T follicular helper cell (primary cell): Measurements from ENCODE around the gene NPAP1.
"Not testable (repeated sequence)": the region's sequence is repeated elsewhere in the genome, so short reads cannot be mapped to it uniquely, and the experiment has no call there.

ENCODE experiments used
- DNase-seq: peaks from one replicate; pipeline ENCODE4 v3.0.0-alpha.2; 2020; ENCODE audit warnings: low read depth
- total RNA-seq, 2 experiments: gene quantifications; one replicate each; lab custom pipeline; 2026; lab: John Stamatoyannopoulos, UW

Gene NPAP1, protein sequence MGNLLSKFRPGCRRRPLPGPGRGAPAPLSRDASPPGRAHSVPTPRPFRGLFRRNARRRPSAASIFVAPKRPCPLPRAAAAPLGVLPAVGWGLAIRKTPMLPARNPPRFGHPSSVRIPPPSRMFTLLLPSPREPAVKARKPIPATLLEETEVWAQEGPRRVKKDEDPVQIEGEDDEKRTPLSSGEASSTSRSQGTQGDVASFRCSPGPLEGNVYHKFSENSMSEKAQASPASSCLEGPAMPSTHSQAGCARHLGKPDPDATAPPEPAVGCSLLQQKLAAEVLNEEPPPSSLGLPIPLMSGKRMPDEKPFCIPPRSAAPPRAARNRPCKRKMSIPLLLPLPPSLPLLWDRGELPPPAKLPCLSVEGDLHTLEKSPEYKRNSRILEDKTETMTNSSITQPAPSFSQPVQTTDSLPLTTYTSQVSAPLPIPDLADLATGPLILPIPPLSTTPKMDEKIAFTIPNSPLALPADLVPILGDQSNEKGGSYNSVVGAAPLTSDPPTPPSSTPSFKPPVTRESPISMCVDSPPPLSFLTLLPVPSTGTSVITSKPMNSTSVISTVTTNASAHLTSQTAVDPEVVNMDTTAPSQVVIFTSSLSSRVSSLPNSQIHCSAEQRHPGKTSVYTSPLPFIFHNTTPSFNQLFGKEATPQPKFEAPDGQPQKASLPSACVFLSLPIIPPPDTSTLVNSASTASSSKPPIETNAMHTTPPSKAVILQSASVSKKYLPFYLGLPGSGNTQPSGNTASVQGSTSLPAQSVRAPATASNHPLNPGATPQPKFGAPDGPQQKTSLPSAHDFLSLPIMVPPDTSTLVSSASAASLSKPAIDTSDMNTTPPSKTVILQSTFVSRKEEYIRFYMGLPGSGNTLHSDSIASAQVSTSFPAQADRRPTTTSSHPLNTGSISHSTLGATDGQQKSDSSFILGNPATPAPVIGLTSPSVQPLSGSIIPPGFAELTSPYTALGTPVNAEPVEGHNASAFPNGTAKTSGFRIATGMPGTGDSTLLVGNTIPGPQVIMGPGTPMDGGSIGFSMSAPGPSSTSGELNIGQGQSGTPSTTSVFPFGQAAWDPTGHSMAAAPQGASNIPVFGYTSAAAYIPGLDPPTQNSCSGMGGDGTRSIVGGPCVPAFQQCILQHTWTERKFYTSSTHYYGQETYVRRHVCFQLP
- total RNA-seq, result 0 reads per million in 2 experiments

DNA sequence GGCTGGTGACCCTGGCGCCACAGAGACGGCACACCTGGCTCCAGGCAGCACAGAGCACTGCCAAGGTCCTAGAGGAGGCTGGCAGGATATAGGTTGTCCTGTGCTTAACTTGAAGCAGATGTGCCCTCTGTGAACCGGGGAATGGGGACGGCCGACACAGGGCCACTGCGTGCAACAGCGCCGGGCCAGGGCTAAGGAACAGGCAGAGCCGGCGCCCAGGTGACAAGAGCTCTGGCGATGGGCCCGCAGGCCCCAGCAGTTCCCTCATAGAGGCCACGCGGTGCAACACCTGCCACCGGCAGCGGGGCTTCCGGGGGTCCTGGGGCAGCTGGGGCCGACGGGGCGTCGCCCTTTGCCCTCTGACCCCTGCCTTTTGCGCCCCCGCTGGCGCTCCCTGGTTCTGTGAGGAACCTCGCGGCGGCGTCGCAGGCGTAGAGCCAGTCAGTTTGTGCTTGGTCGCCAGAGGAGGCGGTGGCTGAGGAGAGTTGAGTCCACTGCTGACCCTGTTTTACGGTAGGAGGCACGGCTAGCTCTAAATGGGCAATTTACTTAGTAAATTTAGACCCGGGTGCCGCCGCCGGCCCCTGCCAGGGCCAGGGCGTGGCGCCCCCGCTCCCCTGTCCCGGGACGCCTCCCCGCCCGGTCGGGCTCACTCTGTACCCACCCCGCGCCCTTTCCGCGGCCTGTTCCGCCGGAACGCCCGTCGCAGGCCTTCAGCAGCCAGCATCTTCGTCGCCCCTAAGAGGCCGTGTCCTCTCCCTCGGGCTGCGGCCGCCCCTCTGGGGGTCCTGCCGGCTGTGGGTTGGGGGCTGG is at the start of gene NPAP1:
Gene NPAP1 (plus strand): TSS at position 444 of the 813 bp plus-strand sequence. CDS start 93 bp downstream, at position 537.
- DNase-seq, result no peak

DNA sequence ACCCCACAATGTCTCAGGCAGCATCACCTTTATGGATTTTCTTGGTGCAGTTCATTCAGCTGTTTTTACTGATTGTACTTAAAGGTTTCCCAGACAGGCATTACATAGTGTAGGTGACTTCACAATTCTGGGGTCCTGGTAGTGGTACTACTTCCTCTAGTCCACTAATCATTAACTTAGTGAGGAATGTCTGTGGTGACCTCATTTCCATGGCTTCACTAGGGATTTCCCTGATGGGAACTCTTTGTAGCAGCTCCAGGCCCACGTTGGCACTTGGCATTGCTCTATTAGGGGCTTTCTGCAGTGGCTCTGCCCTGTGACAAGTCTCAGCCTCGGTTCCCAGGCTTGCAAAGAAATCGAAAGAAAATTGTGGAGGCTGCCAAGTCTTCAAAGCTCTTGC is 48.1 kb upstream of the NPAP1 start:
- DNase-seq, result no peak

GRCh38 chr15:24633082-24633481 is 42.5 kb upstream of the NPAP1 start:
- no peak for DNase-seq

DNA sequence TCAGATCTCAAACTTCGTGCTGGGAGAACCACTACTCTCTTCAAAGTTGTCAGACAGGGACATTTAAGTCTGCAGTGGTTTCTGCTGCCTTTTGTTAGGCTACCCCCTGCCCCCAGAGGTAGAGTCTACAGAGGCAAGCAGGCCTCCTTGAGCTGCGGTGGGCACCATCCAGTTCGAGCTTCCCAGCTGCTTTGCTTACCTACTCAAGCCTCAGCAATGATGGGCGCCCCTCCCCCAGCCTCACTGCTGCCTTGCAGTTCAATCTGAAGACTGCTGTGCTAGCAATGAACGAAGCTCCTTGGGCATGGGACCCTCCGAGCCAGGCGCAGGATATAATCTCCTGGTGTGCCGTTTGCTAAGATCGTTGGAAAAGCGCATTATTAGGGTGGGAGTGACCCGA is 36.2 kb upstream of the NPAP1 start:
- not testable (repeated sequence) for DNase-seq

- no peak for DNase-seq
These were observed 29.9 kb upstream of the NPAP1 start for GRCh38 chr15:24645627-24646026.

DNA sequence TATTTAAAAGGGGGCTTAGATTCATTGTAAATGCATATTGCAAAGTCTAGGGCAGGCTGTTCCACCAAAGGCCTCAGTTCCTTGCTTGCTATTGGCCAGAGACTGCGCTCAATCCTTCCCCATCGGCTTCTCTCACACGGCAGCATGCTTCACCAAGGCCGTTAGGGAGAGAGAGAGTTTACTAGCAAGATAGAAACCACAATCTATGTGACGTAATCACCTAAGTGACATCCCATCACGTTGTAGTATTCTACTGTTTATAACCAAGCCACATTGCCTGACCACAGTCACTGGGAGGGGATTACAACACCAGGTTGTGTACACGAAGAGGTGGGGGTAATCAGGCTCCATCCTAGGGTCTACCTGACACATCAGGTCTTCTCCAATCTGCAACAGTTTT is 16.0 kb upstream of the NPAP1 start:
- DNase-seq, result no peak

DNA sequence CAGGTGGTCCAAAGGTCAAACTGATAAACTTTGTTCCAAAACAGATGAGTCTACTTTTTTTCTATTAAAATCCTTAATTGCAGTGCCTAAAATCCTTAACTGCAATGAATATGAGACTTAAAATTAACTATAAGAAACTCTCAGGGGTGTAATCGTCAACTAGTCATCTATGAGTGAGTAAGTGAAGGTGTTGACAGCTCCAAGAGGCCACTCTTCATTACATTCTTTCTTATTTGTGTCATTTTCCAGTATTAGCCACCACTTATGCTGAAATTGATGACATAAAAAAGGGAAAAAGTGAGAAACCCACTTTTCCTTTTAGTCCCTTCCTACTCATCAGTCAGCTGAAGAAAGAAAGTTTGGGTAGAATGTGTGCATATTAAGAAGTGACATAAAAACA is 12.6 kb upstream of the NPAP1 start:
- DNase-seq, result no peak

DNA sequence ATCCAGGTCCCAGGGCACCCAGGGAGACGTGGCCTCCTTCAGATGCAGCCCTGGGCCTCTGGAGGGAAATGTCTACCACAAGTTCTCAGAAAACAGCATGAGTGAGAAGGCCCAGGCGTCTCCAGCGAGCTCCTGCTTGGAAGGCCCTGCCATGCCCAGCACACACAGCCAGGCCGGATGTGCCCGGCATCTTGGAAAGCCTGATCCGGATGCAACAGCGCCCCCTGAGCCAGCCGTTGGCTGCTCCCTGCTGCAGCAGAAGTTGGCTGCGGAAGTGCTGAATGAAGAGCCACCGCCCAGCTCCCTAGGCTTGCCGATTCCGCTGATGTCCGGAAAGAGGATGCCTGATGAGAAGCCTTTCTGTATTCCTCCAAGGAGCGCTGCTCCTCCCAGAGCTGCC is 856 bp downstream of the NPAP1 start:
- DNase-seq, result no peak

DNA sequence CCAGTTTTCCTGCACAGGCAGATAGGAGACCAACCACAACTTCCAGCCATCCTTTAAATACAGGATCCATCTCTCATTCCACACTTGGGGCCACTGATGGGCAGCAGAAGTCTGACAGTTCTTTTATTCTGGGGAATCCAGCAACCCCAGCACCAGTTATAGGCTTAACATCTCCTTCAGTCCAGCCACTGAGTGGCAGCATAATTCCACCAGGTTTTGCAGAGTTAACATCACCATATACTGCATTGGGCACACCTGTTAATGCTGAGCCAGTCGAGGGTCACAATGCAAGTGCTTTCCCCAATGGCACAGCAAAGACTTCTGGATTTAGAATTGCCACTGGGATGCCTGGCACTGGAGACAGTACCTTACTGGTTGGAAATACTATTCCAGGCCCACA is 2.9 kb downstream of the NPAP1 start:
- no peak for DNase-seq

GRCh38 chr15:24682002-24682401 is 6.4 kb downstream of the NPAP1 start:
- DNase-seq, result no peak

- DNase-seq, result not testable (repeated sequence)
These were observed 7.3 kb downstream of the NPAP1 start for GRCh38 chr15:24682905-24683304.

- DNase-seq, result no peak
These were observed 8.2 kb downstream of the NPAP1 start for GRCh38 chr15:24683736-24684135.

DNA sequence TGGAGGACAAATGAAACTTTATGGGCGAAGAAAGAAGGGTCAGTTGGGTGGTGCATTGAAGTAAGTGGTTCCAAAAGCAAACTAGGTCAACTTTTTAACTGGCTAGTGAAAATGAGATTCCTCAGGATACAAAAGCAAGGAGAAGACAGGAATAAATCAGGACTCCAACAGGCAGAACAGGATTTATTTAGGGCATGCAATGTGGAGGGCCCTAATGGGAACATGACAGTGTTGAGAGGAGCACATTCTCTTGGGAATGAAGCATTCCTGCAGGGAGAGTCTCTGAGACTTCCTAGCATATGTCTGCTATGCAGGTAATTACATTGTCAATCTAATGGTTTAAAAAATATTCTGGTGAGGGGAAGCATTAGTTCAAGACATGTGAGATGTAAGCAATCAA is 8.7 kb downstream of the NPAP1 start:
- no peak for DNase-seq

DNA sequence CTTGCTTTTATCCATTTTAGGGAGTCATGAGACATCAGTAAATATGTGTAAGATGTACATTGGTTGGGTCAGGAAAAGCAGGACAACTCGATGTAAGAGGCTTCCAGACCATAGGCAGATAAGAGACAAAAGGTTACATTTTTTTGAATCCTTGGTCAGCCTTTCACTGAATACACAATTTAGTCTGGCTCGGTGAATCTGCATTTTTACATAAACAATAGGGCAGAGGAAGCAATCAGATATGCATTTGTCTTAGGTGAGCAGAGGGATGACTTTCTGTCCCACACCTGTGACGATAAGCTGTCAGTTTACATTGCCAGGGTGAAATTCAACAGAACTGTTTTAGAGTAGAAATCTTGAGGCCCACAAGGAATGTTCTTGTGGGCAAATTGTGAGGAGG is 20.6 kb downstream of the NPAP1 start:
- DNase-seq, result no peak

- no peak for DNase-seq
These were observed 21.3 kb downstream of the NPAP1 start for GRCh38 chr15:24696842-24697241.

DNA sequence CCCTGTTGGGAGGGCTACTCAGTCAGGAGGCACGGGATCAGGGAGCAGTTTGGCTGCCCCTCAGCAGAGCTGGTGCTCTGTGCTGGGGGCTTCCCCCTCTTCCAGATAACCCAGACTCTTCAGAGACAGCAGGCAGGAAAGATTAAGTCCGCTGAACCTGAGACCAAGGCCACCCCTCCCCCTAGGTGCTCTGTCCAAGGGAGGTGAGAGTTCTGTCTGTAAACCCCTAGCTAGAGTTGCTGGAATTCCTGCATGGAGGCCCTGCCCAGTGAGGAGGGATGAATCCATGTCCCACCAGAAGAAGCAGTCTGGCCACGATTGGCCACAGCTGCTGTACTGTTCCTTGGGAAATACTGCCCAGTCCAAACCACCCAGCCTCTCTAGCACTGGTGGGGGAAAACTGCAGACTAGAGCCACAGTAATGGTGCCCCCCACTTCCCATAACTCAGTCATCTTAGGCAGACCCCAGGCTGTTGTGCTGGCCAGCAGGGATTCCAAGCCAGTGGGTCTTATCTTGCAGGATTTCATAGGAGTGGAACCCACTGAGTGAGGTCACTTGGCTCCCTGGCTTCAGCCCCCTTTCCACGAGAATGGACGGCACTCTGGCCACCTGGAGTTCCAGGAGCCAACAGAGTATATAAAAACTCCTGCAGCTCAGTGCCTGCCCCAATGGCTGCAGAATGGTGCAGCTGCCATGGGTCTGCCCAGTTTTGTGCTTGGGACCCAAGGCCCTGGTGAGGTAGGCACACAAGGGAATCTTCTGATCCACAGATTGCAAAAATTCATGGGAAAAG is 42.9 kb downstream of the NPAP1 start:
- no peak for DNase-seq

DNA sequence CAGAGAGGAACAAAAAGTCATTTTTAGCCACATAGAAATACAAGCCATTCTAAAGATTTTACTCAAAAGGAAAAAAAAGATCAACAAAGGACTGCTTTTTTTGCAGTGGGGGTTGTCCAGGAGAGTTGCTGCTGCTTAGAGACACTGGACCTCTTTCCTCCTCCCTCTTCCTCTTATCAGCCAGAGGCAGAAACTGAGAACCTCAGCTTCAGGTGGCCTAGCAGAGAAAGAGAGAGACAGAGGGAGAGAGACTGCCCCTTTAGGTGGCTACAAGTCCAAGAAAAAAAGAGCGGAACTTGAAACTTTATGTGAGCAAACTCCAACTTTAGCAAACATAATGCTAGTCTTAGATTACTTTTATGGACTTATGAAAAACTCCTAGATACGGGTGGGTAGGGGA is 54.2 kb downstream of the NPAP1 start:
- no peak for DNase-seq
